GM12872 (cell line): ENCODE measurements around the gene SACM1L.

ENCODE experiments used
- TF ChIP-seq, protein P1 (sequence below): IDR thresholded peaks from 3 replicates; pipeline ENCODE4 v1.5.1; 2011; ENCODE audit warnings: low read depth, mild to moderate bottlenecking, low read length, moderate library complexity; ENCODE audit not compliant: insufficient read depth

SACM1L gene

DNA sequence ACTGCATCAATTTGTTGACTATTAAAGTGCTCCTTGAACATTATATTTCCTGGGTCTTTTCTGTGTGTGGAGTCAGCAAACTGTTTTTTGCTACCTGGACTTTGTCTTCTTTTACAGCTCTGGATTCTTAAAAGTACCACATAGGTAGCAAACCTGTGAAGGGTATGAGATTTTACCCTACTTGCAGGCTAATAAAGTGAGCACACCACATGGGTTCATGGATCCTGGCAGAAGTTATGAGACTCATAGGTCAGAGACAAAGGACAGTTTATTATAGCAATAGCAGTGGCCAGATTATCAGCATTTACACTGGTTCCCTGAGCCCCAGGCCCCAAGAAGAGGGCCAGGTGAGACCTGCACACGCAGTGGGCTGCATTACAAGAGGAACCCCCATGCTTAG, 8.0 kb upstream of the SACM1L start:
- TF ChIP-seq, protein P1, sequence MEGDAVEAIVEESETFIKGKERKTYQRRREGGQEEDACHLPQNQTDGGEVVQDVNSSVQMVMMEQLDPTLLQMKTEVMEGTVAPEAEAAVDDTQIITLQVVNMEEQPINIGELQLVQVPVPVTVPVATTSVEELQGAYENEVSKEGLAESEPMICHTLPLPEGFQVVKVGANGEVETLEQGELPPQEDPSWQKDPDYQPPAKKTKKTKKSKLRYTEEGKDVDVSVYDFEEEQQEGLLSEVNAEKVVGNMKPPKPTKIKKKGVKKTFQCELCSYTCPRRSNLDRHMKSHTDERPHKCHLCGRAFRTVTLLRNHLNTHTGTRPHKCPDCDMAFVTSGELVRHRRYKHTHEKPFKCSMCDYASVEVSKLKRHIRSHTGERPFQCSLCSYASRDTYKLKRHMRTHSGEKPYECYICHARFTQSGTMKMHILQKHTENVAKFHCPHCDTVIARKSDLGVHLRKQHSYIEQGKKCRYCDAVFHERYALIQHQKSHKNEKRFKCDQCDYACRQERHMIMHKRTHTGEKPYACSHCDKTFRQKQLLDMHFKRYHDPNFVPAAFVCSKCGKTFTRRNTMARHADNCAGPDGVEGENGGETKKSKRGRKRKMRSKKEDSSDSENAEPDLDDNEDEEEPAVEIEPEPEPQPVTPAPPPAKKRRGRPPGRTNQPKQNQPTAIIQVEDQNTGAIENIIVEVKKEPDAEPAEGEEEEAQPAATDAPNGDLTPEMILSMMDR: no peak

DNA sequence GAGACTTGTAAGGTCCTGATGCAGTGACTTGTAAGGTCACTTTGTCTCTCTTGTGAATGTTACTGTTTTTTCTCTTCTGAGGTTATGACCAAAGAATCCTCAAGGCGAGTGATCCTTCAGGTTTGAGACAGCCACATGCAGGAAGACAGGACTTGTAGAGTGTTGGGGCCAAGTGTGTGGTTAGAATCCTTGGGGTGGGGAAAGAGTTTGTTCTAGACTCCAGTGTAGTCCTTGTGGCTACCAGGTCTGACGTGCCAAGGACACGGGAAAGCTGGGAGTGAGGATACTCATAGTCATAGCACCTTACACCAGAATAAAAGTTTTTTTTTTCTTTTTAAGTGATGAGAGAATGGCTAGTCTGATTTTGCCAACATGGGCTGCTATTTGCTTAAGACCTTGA, 7.3 kb upstream of the SACM1L start:
- TF ChIP-seq, protein P1: no peak

- TF ChIP-seq, protein P1: no peak
Measured at GRCh38 chr3:45682311-45682710, 6.9 kb upstream of the SACM1L start.

- TF ChIP-seq, protein P1: no peak
Measured at GRCh38 chr3:45682786-45683185, 6.4 kb upstream of the SACM1L start.

DNA sequence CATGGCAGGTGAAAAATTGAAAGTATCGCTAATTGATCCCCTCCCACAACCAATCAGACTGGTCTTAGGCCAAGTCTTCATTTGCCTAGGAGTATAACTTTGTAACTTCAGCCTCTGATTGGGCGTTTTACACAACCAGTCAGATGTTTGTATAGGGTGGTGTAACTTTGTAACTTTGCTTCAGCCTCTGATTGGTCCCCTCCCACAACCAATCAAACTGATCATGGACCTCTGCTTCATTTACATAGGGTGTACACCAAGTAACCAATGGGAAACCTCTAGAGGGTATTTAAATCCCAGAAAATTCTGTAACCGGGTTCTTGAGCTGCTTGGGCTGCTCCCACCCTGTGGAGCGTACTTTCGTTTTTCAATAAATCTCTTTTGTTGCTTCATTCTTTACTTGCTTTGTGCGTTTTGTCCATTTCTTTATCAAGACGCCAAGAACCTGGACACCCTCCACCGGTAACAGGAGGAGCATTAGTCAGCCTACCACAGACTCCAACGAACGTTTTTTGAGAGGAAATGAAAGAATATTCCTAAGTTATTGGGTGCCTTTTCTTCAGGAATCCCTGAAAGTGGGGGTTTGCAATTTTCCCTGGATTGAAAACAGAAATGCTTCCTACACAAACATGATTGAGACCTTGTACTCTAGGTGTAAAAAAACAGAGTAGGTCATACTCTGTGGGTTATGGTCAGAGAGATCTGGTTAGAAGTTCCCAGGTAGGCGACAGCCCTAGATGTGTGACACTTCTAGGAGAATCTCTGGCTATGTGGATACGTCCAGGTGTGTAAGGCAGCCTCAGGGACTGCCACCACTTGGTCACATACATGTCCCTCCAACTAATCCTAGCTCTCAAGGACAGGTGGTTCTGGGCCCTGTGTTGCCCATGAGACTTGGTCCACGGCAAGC, 5.5 kb upstream of the SACM1L start:
- TF ChIP-seq, protein P1: no peak

DNA sequence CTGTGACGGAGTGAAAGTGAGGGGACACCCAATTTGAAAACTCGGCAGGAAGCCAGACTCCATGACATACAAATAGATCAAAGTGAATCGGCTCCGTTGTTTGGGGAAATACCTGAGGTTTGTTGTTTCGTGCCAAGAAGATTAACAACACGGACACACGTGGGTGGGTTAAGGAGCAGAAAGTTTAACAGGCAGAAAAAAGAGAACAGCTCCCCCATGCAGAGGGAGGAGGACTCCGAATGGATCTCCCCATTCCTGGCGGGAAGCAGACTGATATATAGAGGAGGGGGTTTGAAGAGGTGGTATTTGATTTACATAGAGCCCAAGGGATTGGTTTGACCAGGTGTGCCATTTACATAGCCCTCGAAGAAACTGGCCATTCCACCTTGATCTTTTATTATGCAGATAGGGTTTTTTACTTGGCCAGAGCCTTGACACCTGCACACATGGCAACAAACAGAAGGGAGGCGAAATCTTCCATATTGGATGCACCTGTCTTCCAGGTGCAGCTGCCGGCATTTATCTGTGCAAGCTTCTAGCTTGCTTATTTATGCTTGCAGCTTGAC, 4.8 kb upstream of the SACM1L start:
- TF ChIP-seq, protein P1: no peak

- TF ChIP-seq, protein P1: no peak
Measured at GRCh38 chr3:45686850-45687249, 2.3 kb upstream of the SACM1L start.
